Left lung (tissue), 10 donors: ENCODE results near the gene RPS5. TPM values are rescaled to one million over a fixed set of nuclear protein-coding genes. Genes with fewer than 3 reads are reported as not detected.
"Not testable (repeated sequence)": the region's sequence is repeated elsewhere in the genome, so short reads cannot be mapped to it uniquely, and the experiment has no call there.

Experiments used
- ATAC-seq: fragments of 200-7000 bp; cut with Tn5 transposase; one replicate; pipeline ENCODE4 v1.9.1; 2020; ENCODE audit warnings: moderate library complexity
- DNase-seq, 4 donors: peaks; one replicate each; pipeline ENCODE4 v3.0.0-alpha.2; 2013 to 2020
- H3K27ac ChIP-seq, 2 donors: fragments of 200-600 bp; sonication (generic) in 1 of 2; one replicate each; pipeline versions ENCODE4 v1.5.0 to v1.8.0; 2020 to 2021
- H3K27me3 ChIP-seq, 2 donors: fragments of 200-600 bp; sonication (generic) in 1 of 2; one replicate each; pipeline versions ENCODE4 v1.5.0 to v1.8.0; 2020 to 2021
- H3K36me3 ChIP-seq, 2 donors: fragments of 200-600 bp; sonication (generic) in 1 of 2; one replicate each; pipeline versions ENCODE4 v1.5.0 to v1.8.0; 2020 to 2021
- H3K4me1 ChIP-seq, 2 donors: fragments of 200-600 bp; one replicate each; pipeline ENCODE4 v1.8.0; 2021
- H3K4me3 ChIP-seq, 2 donors: fragments of 200-600 bp; sonication (generic) in 1 of 2; one replicate each; pipeline versions ENCODE4 v1.5.0 to v1.8.0; 2020 to 2021; ENCODE audit warnings: mild to moderate bottlenecking in 1 of 2
- H3K9me3 ChIP-seq, 2 donors: fragments of 200-600 bp; sonication (generic) in 1 of 2; one replicate each; pipeline versions ENCODE4 v1.5.0 to v1.8.0; 2020 to 2021
- intact Hi-C, 2 donors: fragments of 100-400 bp; cut with DNase I; formaldehyde crosslinking; loops; one replicate each; pipeline versions ENCODE4 v1.11.2 to v1.14.2; 2022
- polyA plus RNA-seq, 6 donors: library from polyadenylated mRNA; unstranded; fragments of 120-200 nt; gene quantifications; one replicate each; pipeline ENCODE4 v1.2.1, GENCODE V29; 2013; ENCODE audit not compliant: insufficient read length in 6 of 6
- total RNA-seq, 2 donors: library from RNA; stranded (reverse); fragmentation: NEBNext Ultra II Directional; extraction: Animal tissue kit (Norgen Biotek cat#: 25700); gene quantifications; one replicate each; pipeline ENCODE4 v1.2.1, GENCODE V29; 2021
- TF ChIP-seq, protein P1 (sequence below), 2 donors: fragments of 200-600 bp; sonication (generic) in 1 of 2; IDR thresholded peaks; one replicate each; pipeline versions ENCODE4 v1.5.0 to v1.8.0; 2021; ENCODE audit warnings: antibody characterized with exemption in 2 of 2
- donor health status: DM: no; HTN: yes; CAD: no.
- donor health status: DM: no; HTN: no; CAD: no.

RPS5 gene
- total and polyA plus RNA-seq, 8 donors: 842 to 1,479 (median 1,280) TPM

DNA sequence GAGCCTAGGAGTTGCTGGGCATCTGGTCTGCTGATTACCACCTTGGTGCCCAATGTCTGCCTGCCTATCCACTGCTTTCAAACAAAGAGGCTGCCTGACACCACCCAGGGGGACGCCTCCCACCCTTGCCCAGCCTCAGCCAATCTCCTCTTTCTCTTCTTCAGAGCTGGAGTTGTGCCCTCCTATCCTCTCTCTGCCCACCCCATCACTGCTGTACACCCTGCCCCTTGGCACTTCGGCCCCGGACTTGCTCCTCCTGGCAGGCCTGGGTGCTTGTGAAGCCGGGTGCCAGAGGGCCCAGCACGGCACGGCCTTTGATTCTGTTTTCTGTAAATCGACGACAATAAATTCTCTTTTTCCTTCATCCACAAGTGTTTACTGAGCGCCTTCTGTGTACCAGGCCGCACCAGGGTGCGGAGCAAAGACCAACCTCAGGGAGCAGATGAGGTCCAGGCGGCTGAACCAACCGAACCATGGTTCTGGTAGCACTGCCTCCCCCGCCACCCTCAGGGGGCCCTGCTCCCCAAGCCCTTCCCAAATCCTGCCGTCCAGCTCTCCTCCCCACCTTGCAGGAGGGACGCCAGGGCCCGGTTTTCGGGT is 13.3 kb downstream of the RPS5 start:
- Histone ChIP-seq H3K4me1 (peaks cover 9 to 24% of the 10 kb centered on the region in 2 donors), H3K4me3 (peak overlapping the region; percentile 37 to 62), H3K27me3 (peaks cover 5 to 31% of the 10 kb centered on the region in 2 donors), H3K27ac (no peak overlapping the region), H3K9me3 (no peaks in the 10 kb centered on the region), H3K36me3 (no peaks in the 10 kb centered on the region)
- DNase-seq: no peak
- no peak for ATAC-seq
- intact Hi-C loops: no loop called here
- TF ChIP-seq, protein P1, sequence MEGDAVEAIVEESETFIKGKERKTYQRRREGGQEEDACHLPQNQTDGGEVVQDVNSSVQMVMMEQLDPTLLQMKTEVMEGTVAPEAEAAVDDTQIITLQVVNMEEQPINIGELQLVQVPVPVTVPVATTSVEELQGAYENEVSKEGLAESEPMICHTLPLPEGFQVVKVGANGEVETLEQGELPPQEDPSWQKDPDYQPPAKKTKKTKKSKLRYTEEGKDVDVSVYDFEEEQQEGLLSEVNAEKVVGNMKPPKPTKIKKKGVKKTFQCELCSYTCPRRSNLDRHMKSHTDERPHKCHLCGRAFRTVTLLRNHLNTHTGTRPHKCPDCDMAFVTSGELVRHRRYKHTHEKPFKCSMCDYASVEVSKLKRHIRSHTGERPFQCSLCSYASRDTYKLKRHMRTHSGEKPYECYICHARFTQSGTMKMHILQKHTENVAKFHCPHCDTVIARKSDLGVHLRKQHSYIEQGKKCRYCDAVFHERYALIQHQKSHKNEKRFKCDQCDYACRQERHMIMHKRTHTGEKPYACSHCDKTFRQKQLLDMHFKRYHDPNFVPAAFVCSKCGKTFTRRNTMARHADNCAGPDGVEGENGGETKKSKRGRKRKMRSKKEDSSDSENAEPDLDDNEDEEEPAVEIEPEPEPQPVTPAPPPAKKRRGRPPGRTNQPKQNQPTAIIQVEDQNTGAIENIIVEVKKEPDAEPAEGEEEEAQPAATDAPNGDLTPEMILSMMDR (IDR thresholded peaks at IDR 0.05): no peak

DNA sequence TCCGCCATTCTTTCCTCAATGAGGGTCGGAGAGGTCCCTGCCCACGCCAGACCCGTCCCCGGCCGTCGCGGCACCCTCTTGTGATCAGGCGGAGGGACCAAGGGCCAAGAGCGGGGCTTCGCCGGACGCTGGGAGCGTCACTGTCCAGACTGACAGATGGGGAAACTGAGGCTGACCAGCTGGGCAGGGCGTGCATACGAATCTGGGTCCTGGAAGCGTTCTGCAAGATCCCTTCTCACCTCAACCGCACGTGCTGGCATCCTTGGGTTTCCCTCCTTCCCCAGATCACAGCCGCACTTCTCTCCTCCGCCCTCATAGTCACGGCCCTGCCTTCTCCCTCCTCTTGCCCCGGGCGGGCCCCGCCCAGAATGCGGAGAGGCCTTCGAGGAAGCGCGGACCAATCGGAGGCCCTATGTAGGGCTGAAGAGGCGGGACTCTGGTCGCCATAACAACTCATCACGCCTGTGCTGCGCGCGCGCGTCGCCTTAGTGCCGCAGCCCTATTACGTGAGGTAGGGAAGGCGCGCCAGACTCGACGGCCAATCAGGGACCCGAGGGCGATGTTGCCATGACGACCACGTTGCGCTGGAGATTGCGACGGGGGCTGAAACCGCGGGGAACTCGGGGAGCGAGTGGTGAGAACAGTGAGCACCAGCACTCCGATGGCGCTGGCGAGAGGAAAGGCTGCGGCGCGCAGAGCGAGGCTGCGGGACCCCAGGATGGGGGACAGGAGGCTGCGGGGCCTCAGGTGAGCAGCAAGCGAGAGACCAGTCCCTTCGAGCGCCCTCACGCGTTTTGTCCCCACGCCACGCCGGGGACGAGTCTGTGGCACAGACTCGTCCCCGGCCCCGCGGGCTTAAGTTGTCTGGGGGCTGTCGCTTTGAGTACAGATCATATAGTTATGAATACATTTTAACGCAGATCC is 14.1 kb downstream of the RPS5 start:
- no peaks in the 10 kb centered on the region for H3K36me3 ChIP-seq
- peak overlapping the region in 1 of 2 donors; percentile 80 for H3K27ac ChIP-seq
- H3K4me1 ChIP-seq: peaks cover 9 to 16% of the 10 kb centered on the region in 2 donors
- DNase-seq (peak; percentile 99 to 100 (median 100)), ATAC-seq (peak; percentile 99)
- TF ChIP-seq, protein P1 (IDR thresholded peaks at IDR 0.05): no peak
- no peaks in the 10 kb centered on the region for H3K9me3 ChIP-seq
- intact Hi-C loops: no loop called here
- peaks cover 5 to 23% of the 10 kb centered on the region in 2 donors for H3K27me3 ChIP-seq
- peak overlapping the region; percentile 37 to 62 for H3K4me3 ChIP-seq

DNA sequence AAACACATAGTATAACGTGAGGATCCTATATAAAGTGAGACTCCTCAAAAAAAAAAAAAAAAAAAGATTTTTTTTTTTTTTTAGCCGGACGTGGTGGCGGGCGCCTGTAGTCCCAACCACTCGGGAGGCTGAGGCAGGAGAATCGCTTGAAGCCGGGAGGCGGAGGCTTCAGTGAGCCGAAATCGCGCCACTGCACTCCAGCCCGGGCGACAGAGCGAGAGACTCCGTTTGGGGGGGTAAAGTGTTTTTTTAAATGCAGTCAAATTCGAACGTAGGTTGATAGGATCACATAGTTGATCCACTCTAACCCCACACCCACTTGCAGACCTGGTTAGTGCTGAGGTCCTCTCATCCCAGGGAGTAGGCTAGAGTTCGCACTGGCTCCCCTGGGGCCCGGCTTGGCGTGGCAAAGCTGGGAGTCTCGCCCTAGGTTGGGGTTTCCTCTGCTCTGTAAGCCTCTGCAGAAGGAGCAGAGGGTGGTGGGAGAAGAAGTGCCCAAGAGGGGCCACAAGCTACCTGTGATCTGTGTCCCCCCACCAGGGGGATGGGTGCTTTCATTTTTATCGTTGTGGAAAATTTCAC is 14.9 kb downstream of the RPS5 start:
- DNase-seq (no peak), ATAC-seq (no peak)
- H3K4me3 ChIP-seq: peak overlapping the region; percentile 37 to 62
- H3K27ac ChIP-seq: peak overlapping the region in 1 of 2 donors; percentile 80
- no peaks in the 10 kb centered on the region for H3K9me3 ChIP-seq
- TF ChIP-seq, protein P1 (IDR thresholded peaks at IDR 0.05): no peak
- H3K4me1 ChIP-seq: peaks cover 9 to 16% of the 10 kb centered on the region in 2 donors
- intact Hi-C loops: no loop called here
- peaks cover 1 to 17% of the 10 kb centered on the region in 2 donors for H3K27me3 ChIP-seq
- H3K36me3 ChIP-seq: no peaks in the 10 kb centered on the region

DNA sequence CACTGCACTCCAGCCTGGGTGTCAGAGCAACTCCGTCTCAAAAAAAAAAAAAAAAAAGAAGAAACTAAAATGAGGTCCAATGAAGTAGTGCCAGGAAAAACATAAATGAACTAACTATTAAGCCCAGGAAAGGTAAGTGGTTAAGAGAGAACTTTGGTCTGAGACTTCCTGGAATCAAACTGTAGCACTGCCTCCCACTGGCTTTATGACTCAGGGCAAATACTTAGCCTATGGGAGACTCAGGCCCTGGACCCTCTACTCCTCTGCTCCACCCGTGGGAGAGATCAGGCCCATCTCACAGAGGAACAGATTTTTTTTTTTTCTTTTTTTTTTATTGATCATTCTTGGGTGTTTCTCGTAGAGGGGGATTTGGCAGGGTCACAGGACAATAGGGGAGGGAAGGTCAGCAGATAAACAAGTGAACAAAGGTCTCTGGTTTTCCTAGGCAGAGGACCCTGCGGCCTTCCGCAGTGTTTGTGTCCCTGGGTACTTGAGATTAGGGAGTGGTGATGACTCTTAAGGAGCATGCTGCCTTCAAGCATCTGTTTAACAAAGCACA is 16.9 kb downstream of the RPS5 start:
- ATAC-seq, intact Hi-C loops, H3K4me3 ChIP-seq, DNase-seq, H3K9me3 ChIP-seq, H3K27ac ChIP-seq, H3K36me3 ChIP-seq, H3K27me3 ChIP-seq: not testable (repeated sequence)
- H3K4me1 ChIP-seq: peaks cover 17 to 29% of the 10 kb centered on the region in 2 donors

DNA sequence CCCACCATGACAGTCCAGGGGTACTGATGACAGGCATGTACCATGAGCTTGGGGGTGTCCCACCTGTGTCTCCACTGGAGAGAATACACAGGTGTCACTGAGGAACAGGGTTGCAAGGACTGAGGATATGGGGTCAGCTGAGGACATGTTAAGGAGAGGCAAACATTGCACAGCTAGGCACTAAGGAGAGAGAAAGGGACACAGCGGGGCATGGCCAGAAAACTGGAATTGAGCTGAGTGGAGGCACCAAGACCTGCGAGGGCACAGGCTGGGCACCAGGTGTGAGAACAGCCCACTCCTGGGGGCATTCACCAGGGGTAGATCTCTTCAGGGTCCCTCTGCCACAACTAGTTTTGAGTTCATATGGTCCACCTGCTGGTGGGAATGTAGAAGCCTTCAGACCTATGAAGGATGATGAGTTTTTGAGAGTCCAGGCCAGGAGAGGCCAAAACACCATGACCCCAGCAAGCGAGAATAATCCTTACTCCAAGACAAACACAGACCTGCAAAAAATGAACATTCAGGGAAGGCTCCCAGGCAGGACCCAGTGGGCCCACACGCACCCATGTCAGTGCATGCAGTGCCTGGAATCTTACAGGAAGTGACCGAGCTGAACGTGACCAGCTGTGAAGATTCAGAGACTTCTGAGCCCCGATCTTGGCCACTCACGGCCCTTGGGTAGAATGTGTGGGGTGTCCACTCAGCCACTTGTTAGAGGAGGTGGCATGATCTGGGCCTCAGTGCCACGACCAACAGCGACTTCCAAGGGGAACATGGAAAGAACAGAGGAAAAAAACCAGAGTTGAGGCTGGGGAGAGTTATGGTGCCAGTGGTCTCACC is 20.0 kb downstream of the RPS5 start:
- Histone ChIP-seq H3K4me3 (peak overlapping the region in 1 of 2 donors; percentile 92), H3K27ac (peak overlapping the region in 1 of 2 donors; percentile 89), H3K9me3 (no peaks in the 10 kb centered on the region), H3K27me3 (no peaks in the 10 kb centered on the region), H3K36me3 (no peaks in the 10 kb centered on the region), H3K4me1 (peaks cover 10 to 30% of the 10 kb centered on the region in 2 donors)
- no peak for DNase-seq
- intact Hi-C loops: no loop called here
- ATAC-seq: no peak
- TF ChIP-seq, protein P1 (IDR thresholded peaks at IDR 0.05): no peak
